Rectal smooth muscle tissue (tissue), 1 donor: ENCODE measurements around the gene ANKHD1.
"Not testable (repeated sequence)": the region's sequence is repeated elsewhere in the genome, so short reads cannot be mapped to it uniquely, and the experiment has no call there.

Experiments
- H3K27ac ChIP-seq: one replicate; pipeline ENCODE4 v1.7.0; 2013; ENCODE audit warnings: low read depth, low read length, inconsistent platforms
- H3K27me3 ChIP-seq: one replicate; pipeline ENCODE4 v1.7.0; 2013; ENCODE audit warnings: low read length; ENCODE audit not compliant: control insufficient read depth, insufficient read depth
- H3K36me3 ChIP-seq: one replicate; pipeline ENCODE4 v1.7.0; 2013; ENCODE audit warnings: low read length; ENCODE audit not compliant: control insufficient read depth, insufficient read depth
- H3K4me1 ChIP-seq: one replicate; pipeline ENCODE4 v1.7.0; 2013; ENCODE audit warnings: low read length; ENCODE audit not compliant: control insufficient read depth, insufficient read depth
- H3K4me3 ChIP-seq: one replicate; pipeline ENCODE4 v1.7.0; 2013; ENCODE audit warnings: low read length
- H3K9ac ChIP-seq: one replicate; pipeline ENCODE4 v1.7.0; 2013; ENCODE audit warnings: low read length

ANKHD1 gene

GRCh38 chr5:140576776-140577201, 175.2 kb downstream of the ANKHD1 start:
- no peak overlapping the region for H3K9ac ChIP-seq
- H3K27ac ChIP-seq, result peak overlapping the region; percentile 3
- no peak overlapping the region for H3K4me3 ChIP-seq

DNA sequence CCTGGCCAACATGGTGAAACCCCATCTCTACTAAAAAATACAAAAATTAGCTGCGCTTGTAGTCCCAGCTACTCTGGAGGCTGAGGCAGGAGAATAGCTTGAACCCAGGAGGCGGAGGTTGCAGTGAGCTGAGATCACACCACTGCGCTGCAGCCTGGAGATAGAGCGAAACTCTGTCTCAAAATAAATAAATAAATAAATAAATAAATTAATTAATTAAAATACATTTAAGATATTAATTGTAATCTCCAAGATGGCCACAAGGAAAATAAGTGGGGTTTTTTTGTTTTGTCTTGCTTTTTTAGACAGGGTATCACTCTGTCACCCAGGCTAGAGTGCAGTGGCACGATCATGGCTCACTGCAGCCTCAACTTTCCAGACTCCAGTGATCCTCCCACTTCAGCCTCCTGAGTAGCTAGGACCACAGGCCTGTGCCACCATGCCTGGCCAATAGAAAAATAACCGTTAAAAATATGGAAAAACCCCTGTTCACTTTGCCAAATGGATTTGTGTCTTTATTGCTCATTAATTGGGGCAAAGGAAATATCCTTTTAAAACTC, 177.6 kb downstream of the ANKHD1 start:
- not testable (repeated sequence) for H3K27me3 ChIP-seq, H3K9ac ChIP-seq, H3K27ac ChIP-seq, H3K36me3 ChIP-seq, H3K4me1 ChIP-seq, H3K4me3 ChIP-seq

More at GRCh38 chr5:140576776-140577201, 175.2 kb downstream of the ANKHD1 start:
- H3K27me3 ChIP-seq, result no peaks in the 10 kb centered on the region
- H3K36me3 ChIP-seq, result no peaks in the 10 kb centered on the region
- no peaks in the 10 kb centered on the region for H3K4me1 ChIP-seq

DNA sequence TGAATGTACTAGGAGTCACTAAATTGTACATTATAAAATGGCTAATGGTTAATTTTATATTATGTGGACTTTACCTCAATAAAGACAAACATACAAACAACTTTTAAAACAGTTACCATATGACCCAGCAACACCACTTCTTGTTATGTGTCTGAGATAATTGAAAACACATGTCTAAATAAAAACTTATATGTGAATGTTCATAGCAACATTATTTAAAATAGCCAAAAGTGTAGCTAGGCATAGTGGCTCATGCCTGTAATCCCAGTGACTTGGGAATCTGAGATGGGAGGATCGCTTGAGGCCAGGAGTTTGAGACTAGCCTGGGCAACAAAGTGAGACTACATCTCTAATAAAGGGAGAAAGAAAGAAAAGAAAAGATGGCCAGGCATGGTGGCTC, 185.9 kb downstream of the ANKHD1 start:
- H3K27ac ChIP-seq, result no peak overlapping the region
- no peaks in the 10 kb centered on the region for H3K36me3 ChIP-seq
- no peak overlapping the region for H3K9ac ChIP-seq
- no peaks in the 10 kb centered on the region for H3K4me1 ChIP-seq
- no peaks in the 10 kb centered on the region for H3K27me3 ChIP-seq
- H3K4me3 ChIP-seq, result no peak overlapping the region

DNA sequence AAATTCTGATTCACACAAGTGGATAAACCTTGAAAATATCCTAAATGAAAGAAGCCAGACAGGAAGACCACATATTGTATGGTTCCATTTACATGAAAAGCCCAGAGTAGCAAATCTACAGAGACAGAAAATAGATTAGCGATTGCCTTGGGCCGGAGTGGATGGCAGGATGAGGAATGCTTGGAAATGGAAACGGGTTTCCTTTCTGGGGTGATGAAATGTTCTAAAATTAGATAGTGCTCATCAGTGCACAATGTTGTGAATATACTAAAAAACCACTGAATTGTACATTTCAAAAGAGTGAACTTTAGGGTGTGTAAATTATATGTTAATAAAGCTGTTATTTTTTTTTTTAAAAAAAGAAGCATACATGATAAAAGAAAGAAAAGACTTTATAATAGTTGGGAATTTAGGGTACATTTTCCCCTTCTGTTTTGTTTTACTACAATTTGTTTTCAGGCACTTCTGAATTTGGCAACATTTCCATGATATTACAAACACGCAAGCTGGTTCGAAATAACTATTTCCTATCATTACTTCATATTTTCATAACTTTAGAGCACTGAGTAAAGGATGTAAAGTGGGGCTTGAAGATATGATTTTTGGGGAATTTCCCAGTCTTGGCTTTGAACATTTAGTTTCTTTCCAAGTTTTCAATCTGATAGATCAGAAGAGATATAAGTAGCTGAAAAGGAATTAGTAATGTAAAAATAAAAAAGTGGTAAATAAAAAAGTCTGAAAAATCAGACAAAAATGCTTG, 186.9 kb downstream of the ANKHD1 start:
- no peaks in the 10 kb centered on the region for H3K4me1 ChIP-seq
- no peaks in the 10 kb centered on the region for H3K36me3 ChIP-seq
- H3K9ac ChIP-seq, result no peak overlapping the region
- no peak overlapping the region for H3K27ac ChIP-seq
- no peaks in the 10 kb centered on the region for H3K27me3 ChIP-seq
- H3K4me3 ChIP-seq, result no peak overlapping the region
